Peyer's patch (tissue), 4 donors: Measurements from ENCODE around the gene TDRD12.

Experiments
- POLR2A ChIP-seq, 2 donors: fragments of 450-650 bp; IDR thresholded peaks; one replicate each; pipeline ENCODE4 v1.5.1; 2017; ENCODE audit warnings: antibody characterized with exemption in 2 of 2, mild to moderate bottlenecking in 2 of 2, moderate library complexity in 2 of 2
- TF ChIP-seq, protein P1 (sequence below), 6 experiments: fragments of 450-650 bp in 4 of 6; fragments of 200-600 bp in 2 of 6; sonication (generic) in 1 of 6; IDR thresholded peaks; one replicate each; pipeline ENCODE4 v1.5.1; 2017 to 2019; ENCODE audit warnings: antibody characterized with exemption in 6 of 6, mild to moderate bottlenecking in 3 of 6, moderate library complexity in 1 of 6

DNA sequence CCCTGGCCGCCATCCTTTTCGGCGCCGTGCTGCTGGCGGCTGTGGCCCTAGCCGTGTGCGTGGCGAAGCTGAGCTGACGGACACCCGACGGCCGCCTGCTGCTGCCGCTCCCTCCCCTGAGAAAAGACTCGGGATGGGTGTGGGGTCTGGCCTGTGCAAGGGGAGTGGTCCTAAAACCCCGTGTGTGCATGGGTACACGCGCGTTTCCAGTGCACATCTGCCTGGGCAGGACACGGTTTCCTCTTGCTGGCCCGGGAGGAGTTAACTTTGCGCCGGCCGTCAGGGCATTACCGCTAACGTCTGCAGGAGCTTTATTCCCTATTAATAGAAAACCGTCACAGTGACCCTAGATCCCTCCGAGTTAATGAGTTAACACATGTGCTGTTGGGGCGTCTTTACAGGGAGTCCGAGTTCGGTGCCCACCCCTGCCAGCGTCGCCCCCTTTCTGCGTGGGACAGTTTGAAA, 42.6 kb upstream of the TDRD12 start:
- TF ChIP-seq, protein P1, sequence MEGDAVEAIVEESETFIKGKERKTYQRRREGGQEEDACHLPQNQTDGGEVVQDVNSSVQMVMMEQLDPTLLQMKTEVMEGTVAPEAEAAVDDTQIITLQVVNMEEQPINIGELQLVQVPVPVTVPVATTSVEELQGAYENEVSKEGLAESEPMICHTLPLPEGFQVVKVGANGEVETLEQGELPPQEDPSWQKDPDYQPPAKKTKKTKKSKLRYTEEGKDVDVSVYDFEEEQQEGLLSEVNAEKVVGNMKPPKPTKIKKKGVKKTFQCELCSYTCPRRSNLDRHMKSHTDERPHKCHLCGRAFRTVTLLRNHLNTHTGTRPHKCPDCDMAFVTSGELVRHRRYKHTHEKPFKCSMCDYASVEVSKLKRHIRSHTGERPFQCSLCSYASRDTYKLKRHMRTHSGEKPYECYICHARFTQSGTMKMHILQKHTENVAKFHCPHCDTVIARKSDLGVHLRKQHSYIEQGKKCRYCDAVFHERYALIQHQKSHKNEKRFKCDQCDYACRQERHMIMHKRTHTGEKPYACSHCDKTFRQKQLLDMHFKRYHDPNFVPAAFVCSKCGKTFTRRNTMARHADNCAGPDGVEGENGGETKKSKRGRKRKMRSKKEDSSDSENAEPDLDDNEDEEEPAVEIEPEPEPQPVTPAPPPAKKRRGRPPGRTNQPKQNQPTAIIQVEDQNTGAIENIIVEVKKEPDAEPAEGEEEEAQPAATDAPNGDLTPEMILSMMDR (IDR thresholded peaks at IDR 0.05): no peak
- TF ChIP-seq POLR2A (IDR thresholded peaks at IDR 0.05): no peak
